ENCODE results near the gene REEP2.

DNA sequence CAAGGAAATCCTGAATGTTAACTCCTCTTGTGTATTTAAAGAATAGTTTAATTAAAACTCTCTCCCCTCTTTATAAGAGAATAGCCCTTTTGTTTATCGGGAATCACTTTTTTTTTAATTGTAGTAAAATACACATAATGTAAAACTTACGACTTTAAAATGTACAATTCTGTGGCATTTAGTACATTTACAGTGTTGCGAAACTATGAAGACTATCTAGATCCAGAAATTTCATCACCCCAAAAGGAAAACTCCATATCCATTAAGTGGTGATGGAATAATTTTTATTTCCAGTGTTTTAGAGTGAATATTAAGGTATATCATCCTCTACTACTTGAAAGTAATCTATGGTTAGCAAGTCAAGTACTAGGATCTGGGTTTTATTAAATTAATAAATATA is 49.5 kb upstream of the REEP2 start:
- TF ChIP-seq CTCF (IDR thresholded peaks at IDR 0.05; ENCODE audit: poor library complexity) (no peak), EZH2phosphoT487 (IDR thresholded peaks at IDR 0.05; ENCODE audit: low read depth, severe bottlenecking, unreplicated experiment) (no peak), EZH2 (IDR thresholded peaks at IDR 0.05; ENCODE audit: borderline replicate concordance) (no peak)
